Measurements from ENCODE around the gene DDX31. TPM values are rescaled to one million over a fixed set of nuclear protein-coding genes. Genes with fewer than 3 reads are reported as not detected.

Gene DDX31
- total RNA-seq, 1 experiment from 2014 or later = 19.2 TPM

GRCh38 chr9:132637351-132637750, 32.4 kb downstream of the DDX31 start:
- DNase-seq (ENCODE audit: low spot score) = no peak

DNA sequence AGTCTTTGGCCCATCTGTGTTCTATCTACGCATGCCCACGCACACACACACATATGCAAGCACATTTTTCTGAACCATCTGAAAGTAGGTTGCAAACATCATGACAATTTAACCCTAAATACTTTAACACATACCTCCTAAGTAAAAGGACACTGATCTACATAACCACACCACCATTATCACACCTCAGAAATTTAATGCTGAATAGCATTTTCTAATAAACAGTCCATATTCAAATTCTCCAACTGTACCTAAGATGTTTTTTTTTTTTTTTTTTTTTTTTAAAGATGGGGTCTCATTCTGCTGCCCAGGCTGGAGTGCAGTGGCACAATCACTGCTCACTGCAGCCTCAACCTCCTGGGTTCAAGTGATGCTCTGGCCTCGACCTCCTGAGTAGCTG, 35.5 kb downstream of the DDX31 start:
- DNase-seq (ENCODE audit: low spot score) = no peak

DNA sequence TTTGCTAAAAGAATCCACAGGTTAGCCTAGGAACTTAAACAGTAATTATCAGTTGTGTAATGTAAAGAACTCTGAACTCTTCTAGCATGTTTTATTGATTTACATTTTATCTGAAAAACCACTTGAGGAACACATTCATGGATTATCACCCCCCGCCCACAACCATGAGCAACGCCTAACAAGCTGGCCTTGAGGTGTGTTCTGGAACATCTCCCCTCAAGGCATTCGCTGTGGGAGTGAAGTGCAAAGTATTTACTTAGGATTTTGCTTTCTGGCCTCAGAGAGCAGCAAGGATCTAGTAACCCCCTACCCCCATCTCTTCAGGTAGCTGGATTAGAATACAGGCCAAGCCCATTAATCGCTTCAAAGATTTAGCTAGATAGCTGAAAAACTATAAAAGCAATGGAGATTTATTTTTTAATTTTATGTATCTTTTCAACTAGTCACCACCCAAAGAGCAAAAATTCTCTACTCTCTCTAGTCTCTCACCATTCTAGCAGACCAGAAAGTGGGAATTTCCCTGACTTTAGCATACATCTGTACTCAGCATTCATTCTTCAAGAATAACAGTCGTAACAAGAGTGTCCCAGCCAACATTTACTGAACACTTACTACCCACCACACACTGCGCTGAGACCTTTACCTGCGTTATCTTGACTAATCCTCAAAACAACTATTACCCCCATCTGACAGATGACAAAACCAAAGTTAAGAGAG, 37.2 kb downstream of the DDX31 start:
- no peak for DNase-seq (ENCODE audit: low spot score)

GRCh38 chr9:132631685-132632084, 38.1 kb downstream of the DDX31 start:
- DNase-seq (ENCODE audit: low spot score) = no peak

DNA sequence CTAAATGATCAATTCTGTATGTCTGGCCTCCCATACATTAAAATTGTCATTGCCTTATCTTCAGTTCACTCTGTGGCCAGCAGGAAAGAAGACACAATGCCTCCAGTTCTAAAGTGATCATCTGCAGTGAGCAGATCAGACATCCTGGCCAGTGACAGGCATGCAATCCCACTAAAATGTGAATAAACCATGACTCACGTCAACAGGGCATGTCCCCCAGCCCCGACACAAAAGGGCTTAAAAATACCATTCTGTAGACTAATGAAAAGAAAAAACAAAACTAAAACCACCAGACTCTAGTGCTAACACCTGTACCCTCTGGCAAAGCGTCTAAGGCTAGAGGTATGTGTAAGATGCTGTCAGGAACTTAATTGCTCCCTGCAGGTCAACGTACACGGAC, 38.5 kb downstream of the DDX31 start:
- no peak for DNase-seq (ENCODE audit: low spot score)

GRCh38 chr9:132630811-132631210, 39.0 kb downstream of the DDX31 start:
- DNase-seq (ENCODE audit: low spot score) = no peak

GRCh38 chr9:132630116-132630515, 39.7 kb downstream of the DDX31 start:
- no peak for DNase-seq (ENCODE audit: low spot score)

DNA sequence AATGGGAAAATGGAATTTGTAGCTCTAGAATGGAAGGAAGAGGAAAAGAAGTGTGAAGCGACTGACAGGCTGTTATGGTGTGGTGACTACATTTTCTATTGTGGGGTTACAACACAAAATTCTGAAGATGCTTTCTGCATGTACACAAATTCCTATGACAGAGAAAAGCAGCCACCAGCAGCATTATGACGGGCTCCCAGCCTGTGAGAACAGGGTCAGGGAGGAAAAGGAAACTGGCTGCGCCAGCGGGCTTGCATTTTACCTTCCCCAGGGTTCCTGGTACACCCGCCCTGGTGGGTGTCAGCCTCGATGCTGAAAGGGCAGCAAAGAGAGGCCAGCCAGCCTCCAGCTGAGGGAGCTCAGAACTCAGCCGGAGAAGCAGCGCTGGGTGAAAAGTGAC, 41.0 kb downstream of the DDX31 start:
- DNase-seq (ENCODE audit: low spot score) = no peak

DNA sequence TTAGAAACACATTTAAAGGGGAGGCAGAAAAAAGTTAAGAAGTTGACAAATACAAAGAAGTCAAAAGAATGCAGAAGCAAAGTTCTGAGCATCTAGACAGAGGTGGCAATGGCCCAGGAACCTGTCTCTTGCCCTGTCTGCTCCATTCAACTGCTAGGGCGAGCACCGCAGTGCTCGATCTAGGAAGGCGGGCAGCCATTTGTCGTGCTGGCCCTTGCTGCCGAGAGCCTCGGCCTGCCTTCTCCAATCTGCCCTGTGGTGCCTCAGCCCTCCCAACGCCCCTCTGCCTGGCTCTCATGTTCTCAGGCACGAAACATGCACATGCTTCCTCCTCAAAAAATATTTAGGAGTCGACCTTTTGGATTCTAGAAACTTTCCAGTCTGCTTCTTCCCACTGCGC, 42.2 kb downstream of the DDX31 start:
- no peak for DNase-seq (ENCODE audit: low spot score)

DNA sequence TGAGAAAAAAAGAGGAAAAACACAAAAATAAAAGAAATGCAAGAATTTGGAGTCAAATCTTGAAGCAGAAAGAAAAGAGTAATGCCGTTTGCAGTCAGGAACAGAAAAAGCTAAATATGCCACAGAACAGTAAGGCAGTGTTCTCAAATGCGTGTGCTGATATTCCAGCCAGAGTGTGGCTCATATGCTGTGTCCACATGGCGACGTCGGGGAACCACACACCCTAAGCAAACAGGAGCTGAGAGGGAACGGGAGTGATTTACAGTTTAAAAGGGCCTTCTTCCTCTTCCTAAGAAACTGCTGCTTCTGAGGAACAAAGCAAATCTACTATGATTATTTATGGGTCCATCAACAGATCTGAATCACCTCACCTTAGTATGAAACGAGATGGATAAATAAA, 42.7 kb downstream of the DDX31 start:
- no peak for DNase-seq (ENCODE audit: low spot score)

- DNase-seq (ENCODE audit: low spot score) = no peak
Measured at GRCh38 chr9:132626285-132626684, 43.5 kb downstream of the DDX31 start.

DNA sequence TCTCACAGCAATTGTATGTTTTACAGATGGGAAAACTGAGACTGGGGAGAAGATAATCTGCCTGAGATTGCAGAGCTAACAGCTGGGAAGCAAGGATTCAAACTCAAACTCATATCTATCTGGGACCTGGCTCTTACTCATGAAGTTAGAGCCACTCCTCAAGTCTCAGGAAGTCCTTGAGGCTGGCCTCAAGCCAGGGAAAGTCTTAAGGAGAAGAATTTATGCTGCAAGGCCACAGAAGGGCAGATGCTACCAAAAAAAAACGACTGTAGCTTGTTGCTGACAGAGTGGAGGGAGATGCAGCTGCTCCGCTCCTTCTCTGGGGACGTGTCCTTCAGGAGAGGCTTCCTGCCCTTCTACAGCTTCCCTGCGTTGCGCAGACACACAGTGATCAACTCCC, 47.6 kb downstream of the DDX31 start:
- no peak for DNase-seq (ENCODE audit: low spot score)

GRCh38 chr9:132616725-132617124, 53.1 kb downstream of the DDX31 start:
- no peak for DNase-seq (ENCODE audit: low spot score)

- DNase-seq (ENCODE audit: low spot score) = no peak
Measured at GRCh38 chr9:132615774-132616173, 54.0 kb downstream of the DDX31 start.

DNA sequence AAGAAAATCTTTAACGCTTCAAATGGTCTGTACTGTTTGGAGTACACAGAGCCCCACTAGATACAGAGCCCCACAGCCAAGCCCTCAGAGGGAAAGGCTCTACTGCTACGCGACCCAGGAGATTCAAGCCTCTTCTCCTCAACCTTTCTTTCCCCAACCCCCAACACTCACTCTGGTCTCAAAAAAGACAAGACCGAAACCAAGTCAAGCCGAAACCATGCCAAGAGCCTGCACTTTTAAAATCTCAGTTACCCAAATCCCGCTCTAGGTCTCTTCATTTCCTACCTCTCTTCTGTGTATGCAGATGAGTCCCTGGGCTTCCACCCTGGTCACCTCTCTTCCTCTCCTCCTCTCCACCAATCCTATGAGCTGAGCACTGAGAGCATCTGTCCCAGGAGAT, 55.5 kb downstream of the DDX31 start:
- no peak for DNase-seq (ENCODE audit: low spot score)

- no peak for DNase-seq (ENCODE audit: low spot score)
Measured at GRCh38 chr9:132610661-132611060, 59.1 kb downstream of the DDX31 start.

GRCh38 chr9:132609829-132610228, 60.0 kb downstream of the DDX31 start:
- no peak for DNase-seq (ENCODE audit: low spot score)

- DNase-seq (ENCODE audit: low spot score) = no peak
Measured at GRCh38 chr9:132609184-132609583, 60.6 kb downstream of the DDX31 start.

DNA sequence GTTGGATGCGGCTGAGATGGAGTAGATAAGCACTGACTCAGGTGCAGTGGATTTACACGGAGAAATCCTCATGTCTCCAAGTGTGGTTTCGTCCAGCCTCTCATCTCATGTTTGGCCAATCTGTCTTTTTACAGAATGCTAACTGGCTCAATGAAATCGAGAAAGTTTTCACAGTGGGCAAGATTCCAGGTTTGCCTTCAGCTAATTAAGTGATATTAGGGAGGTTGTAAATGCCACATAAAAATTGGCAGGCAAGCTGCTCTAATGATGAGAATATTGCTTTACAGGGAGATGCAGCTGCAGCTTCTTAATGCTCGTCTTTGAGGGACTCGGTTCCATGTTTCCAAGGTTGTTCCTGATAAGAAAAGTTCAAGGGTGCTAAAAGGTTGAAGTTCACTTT, 63.7 kb downstream of the DDX31 start:
- DNase-seq (ENCODE audit: low spot score) = no peak

DNA sequence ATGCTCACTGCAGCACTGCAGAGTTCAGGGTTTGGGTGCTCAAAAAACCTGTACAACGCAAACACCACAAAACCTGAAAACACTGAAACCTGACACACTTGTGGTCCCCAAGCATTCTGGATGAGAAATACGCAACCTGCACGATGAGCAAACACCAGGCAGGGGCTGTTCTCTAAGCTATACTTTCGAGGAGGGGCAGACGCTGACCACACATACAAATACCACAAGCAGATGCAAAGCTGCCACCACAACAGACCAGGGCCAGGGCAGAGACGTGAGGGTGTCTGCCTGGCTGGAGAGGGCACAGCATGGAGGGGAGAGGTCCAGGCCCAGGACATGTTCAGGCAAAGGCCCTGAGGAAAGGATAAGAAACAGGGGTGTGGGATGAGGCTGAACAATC, 64.4 kb downstream of the DDX31 start:
- DNase-seq (ENCODE audit: low spot score) = no peak

DNA sequence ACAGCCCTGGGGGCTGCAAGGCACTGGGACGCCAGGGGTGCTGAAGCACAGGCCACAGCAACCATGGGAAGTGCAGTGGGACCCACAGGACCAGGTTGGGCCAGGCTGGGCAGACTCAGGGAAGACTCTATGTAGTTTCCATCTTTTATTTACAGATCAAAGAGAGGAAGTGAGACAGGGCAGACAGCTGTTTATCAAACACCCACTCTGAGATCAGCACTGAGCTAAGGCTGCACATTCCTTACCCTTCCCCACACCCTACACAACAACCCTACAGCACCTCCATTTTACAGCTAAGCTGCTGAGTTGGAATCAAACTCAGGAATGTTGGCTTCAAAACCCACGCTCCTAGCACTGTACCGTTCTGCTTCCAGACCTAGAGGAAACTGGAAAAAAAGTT, 67.6 kb downstream of the DDX31 start:
- DNase-seq (ENCODE audit: low spot score) = no peak

DNA sequence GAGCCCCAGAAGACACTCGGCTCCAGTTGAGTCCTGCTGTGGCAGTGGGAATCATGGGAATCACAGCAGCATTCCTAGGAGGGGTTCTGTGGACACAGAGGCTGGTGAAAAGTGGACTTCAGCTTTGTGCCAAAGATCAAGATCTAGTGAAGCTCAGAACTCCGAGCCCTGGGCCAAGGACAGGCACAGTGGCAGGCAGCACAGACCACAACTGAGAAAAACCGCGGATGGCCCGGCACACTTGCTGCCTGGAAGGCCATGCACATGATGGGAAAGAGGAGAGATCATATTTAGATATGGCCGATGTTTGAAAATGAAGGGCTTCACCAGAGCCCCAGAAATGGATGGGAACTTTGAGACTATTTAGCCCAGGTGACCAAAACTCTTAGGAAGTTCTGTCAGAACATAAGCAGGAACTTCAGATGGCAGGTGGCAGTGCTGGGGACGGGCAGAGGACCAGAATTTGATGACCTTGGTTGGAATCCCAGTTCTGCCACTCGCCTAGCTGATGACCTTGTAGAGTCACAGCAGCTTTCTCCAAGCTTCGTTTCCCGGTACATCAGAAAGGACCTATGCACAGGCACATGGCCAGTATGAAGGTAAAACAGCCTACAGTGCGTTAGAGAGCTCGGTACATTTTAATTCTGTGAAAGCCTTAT, 69.3 kb downstream of the DDX31 start:
- DNase-seq (ENCODE audit: low spot score) = no peak

- no peak for DNase-seq (ENCODE audit: low spot score)
Measured at GRCh38 chr9:132597073-132597775, 72.6 kb downstream of the DDX31 start.
